COR-L47 (cell line): ENCODE results near the gene RASSF7.
A peak's percentile ranks its signal among the peaks of the same experiment; 100 is the strongest.
"Not testable (repeated sequence)": the region's sequence is repeated elsewhere in the genome, so short reads cannot be mapped to it uniquely, and the experiment has no call there.

Source experiments
- DNase-seq: peaks from one replicate; lab custom pipeline; 2025; lab: John Stamatoyannopoulos, UW

The RASSF7 gene, protein sequence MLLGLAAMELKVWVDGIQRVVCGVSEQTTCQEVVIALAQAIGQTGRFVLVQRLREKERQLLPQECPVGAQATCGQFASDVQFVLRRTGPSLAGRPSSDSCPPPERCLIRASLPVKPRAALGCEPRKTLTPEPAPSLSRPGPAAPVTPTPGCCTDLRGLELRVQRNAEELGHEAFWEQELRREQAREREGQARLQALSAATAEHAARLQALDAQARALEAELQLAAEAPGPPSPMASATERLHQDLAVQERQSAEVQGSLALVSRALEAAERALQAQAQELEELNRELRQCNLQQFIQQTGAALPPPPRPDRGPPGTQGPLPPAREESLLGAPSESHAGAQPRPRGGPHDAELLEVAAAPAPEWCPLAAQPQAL

DNA sequence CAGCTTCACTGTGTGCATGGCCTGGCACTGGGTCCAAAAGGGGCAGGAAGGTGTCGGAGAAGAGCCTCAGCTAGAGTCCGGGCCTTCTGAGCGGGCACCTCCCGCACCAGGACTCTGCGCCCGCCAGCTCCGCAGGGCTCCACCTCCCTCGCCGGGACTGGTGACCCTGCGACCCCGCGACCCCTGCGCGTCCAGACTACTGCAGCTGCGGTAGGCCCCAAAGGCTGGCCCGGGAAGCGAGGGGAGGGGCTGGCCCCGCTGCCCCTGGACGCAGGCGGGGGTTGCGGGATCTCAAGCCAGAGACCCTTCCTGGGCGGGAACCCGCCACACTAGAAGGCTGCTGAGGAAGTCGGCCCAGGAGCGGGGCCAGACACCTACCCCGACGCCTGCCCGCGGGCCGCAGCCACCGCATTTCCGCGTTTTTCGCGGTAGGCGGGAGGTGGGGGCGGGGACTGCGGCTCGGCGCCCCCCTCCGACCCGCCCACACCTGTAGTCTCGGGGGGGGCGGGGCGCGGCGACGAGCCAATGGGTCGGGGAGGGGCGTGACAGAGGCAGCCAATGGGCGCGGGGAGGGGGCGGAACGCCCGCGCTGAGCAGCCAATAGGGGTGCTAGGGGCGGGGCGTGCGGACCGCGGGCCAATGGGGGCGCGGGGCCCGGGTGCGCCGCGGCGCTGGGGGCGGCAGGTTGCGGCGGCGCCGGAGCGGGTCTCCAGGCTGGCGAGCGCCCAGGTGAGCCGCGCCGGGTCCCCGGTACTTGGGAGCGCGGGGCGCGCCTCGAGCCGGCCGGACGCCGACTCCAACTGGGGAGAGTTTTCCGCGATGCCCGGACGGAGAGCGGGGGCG, at the start of gene RASSF7, which contains the start of gene LMNTD2:
TSS of gene RASSF7 (plus strand) at position 666 of the 843 bp plus-strand sequence. CDS start 799 bp downstream, outside the sequence.
TSS of gene LMNTD2 (minus strand) at position 434 of the 843 bp plus-strand sequence. CDS start at position 412, 22 bp downstream.
- peak; percentile 86 for DNase-seq

DNA sequence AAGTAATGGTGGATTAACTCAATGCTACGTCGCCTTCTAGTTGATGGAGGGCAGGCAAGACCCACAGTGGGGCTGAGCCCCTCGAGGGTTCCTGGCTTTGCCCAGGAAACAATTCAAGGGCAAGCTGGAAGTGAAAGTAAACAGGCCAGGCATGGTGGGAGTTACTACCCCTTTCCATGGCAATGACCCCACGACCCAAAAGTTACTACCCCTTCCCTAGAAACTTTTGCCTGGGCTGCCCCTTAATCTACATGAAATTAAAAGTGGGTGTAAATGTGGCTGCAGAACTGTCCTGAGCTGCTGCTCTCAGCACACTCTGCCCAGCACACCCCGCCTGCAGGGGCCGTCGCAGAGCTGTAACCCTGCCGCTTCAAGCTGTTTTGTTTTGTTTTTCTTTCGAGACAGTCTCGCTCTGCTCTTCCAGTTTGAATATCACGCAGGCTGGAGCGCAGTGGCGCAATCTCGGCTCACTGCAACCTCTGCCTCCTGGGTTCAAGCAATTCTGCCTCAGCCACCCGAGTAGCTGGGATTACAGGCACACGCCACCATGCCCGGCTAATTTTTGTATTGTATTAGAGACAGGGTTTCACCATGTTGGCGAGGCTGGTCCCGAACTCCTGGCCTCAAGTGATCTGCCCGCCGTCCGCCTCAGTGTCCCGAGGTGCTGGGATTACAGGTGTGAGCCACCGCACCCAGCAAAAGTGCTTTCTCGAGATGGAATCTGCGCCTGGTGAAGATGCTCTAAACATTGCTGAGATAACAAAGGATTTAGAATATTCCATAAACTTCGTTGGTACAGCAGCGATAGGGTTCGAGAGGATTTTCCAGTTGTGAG, 47.8 kb upstream of the RASSF7 start:
- DNase-seq, result no peak

DNA sequence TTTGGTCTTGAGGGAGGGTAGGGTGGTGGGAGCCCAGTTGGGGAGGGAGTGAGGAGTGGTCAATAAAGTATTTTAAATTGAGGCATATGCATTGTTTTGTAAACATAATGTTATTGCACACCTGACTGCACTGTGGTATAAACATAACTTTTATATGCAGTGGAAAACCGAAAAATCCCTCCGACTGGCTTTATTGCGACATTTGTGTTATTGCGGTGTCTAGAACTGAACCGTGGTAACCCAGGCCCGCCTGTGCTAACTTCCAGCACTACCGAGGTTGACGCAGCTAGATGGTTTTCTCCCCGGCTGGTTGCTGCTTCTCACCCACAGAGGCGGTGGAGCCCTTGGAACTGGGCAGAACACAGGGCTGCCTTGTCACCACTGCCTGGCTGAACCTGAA, 46.2 kb upstream of the RASSF7 start:
- no peak for DNase-seq

DNA sequence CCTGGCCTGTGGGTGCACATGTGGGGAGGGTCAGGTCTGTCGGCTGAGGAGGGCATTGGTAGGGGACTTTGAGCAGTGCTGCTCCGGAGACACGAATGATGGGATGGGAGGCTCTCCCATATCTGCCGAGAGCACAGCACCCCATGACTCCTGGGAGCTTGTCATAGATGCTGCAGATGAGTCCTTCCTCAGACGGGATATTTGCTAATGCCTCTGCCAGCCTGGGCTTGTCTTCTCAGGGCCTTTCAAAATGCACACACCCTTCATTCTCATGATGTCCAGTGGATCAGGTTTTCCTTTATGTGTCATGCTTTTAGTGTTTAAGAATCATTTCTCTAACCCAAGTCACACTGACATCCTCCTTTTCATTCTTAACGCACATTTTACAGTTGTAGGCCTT, 45.6 kb upstream of the RASSF7 start:
- DNase-seq, result no peak

DNA sequence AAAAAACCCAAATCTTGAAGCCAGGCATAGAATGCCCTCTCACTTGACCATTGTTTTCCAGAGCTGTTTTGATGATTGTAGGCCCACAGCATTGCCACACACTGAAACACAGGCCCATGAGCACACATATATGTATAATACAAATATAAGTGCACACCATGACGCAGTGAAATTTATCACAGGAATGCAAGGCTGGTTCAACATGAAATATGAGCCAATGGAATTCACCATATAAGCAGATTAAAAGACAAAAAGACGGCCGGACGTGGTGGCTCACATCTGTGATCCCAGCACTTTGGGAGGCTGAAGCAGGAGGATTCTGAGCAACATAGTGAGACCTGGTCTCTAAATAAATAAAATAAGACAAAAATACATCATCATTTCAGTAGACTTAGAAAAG, 44.4 kb upstream of the RASSF7 start:
- DNase-seq, result no peak

DNA sequence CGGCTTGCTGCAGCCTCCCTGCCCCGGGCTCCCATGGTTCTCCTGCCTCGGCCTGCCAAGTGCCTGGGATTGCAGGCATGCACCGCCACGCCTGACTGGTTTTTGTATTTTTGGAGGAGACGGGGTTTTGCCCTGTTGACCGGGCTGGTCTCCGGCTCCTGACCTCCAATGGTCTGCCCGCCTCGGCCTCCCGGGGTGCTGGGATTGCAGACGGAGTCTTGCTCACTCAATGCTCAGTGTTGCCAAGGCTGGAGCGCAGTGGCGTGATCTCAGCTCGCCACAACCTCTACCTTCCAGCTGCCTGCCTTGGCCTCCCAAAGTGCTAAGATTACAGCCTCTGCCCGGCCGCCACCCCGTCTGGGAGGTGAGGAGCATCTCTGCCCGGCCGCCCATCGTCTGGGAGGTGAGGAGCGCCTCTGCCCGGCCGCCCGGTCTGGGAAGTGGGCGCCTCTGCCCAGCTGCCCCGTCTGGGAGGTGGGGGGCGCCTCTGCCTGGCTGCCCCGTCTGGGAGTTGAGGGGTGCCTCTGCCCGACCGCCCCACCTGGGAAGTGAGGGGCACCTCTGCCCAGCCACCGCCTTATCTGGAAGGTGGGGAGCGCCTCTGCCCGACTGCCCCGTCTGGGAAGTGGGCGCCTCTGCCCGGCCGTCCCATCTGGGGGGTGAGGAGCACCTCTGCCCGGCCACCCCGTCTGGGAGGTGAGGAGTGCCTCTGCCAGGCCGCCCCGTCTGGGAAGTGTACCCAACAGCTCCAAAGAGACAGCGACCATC, 43.7 kb upstream of the RASSF7 start:
- DNase-seq, result not testable (repeated sequence)

DNA sequence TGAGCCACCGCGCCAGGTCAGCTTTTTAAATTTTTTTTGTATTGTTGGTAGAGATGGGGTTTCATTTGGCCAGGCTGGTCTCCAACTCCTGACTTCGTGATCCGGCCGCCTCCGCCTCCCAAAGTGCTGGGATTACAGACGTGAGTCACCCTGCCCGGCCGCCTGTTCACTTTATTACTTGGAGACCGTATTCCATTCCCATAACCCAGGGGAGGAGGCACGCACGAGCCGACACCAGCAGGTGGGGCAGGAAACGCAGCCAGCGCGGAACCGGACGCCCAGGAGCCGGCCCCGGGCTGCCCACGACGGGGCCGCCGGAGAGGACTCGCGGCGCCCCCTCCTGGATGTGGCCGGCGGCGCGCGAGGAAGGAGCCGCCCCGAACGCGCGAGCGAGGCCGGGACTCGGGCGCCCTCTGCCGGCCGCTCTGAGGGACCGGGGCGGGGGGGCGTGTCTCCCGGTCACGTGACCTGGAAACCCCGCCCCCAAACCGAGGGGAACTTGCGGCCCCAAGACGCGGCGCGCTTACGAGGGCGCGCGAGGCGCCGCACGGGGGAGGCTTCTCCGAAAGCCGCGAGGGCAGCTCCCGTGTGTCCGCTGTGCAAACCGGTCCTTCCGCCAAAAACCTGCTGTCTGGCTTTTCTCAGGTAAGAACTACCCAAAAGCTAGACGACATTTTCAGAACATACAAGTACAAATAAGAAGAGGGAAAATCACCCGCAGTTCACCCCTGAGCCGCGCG, 42.1 kb upstream of the RASSF7 start:
- no peak for DNase-seq

DNA sequence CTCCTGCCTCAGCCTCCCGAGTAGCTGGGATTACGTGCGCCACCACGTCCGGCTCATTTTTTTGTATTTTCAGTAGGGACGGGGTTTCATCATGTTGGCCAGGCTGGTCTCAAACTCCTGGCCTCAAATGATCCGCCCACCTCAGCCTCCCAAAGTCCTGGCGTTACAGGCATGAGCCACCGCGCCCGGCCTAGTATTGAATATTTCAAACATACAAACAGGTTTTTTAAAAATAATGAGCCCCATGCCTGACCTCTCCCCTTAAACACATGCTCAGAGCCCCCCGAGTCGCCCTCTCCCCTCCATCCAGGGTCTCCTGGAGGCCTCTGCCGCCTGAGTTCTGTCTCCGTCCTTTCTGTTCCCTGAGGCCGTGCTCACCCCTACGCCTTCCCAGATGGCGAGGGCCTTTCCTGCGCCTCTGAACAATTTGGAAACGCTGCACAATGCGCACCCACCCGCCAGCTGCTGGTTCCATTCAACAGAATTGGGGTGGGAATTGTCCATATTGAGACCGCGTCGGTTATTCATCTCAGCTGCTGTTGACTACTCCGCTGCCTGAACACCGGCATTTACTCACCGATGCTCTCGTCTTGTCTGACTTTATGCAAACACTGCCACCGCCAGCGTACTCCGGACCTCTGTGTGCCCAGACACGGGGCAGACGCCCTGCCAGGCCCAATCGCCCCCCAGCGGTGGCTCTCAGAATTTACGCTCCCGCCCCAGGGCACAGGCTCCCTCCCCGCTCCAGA, 40.2 kb upstream of the RASSF7 start:
- no peak for DNase-seq

DNA sequence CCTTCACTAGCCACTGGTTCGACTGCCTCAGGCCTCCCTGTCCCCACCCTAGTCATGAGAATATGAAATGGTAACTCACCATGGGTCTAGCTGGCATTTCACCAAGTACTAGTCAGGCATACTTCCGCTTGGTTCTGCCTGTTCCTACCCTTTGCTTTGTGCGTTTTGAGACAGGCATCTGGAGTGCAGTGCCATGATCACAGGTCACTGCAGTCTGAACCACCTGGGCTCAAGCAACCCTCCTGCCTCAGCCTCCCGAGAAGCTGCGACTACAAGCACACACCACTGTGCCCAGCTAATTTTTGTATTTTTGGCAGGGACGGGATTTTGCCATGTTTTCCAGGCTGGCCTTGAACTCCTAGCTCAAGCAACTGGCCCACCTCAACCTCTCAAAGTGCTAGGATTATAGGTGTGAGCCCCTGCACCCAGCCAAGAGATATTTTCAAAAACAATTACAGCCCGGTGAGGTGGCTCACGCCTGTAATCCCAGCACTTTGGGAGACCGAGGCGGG, 39.5 kb upstream of the RASSF7 start:
- DNase-seq, result no peak

DNA sequence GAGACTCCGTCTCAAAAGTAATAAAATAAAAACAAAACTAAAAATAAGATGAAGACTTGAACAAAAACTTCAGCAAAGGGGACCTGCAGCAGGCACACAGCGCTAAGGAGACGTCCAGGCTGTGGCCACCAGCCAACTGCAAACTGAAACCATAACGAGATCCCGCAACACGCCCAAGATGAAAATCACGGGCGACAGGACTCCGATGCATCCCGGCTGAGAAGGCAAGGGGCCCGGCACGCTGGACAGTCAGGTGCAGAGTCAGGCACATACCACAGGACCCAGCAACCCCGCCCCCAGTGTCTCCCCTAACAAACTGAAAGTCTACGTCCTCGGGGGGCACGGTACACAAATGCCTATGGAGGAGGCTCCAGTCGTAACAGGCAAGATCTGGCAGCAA, 34.6 kb upstream of the RASSF7 start:
- DNase-seq, result no peak

DNA sequence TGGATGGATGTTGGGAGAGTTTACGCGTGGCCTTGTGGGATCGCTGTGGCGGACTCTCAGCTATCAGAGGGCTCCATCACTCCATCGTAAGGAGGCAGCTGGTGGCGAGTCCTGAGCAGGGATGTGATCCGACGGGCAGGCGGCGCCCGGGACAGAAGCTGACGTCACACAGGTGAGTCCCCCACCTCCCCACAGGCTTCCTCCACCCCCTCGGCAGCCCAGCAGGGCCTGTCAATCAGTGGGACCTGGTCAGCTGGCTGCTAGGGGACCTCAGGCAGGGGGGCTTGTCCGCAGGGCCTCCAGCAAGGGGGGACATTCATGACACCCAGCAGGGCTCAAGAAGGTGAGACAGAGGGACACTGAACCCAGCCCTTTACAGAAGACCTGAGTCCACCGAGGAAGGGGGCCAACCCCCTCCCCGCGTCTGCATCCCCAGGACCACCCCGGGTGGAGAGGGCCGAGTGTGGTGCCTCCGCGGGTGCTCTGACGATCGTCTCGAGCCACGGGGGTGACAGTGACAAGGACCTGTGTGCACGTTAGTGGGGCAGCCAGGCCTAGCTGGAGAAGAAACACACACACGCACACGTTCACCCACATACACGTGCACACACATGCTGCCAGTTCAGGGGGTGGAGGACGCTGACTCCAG, 32.5 kb upstream of the RASSF7 start:
- no peak for DNase-seq

DNA sequence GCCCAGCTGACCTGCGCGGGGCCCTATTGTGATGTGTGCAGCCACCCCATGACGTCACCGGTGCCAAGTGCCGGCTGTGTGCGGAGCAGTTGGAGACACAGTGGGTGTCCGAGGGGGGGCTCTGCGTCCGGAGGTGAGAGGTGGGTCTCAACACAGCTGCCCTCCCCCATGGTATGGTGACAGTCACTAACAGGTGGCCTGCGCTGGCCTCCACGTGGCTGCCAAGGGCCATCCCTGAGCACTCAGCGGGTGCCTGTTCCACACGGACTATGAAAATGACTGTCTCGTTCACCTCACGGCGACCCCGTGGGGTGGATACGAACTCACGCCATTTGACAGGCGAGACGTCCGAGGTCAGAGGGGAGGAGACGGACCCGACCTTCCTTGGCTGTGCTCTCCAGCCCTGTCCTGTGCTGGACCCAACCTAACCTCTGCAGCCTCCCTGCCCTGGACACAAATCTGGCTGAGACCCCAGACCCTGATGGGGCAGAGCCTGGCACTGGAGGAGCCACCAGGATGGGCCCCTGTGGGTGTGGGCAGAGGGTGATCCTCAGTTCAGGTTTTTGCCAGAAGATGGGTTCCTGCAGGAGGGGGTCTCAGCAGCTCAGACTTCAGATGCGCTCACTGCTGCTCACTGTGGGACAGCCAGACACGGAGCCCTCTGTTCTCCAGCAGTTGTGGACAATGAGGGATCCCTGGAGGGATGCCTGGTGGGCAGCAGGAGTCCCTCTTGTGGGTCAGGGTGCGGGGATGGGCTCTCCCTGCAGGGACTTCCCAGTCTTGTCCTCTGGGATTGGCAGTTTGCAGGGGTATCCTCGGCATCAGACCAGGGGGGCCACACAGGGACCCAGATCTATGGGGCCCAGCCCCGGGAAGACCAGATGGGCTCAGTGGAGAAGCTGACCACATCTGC, 31.7 kb upstream of the RASSF7 start:
- no peak for DNase-seq

DNA sequence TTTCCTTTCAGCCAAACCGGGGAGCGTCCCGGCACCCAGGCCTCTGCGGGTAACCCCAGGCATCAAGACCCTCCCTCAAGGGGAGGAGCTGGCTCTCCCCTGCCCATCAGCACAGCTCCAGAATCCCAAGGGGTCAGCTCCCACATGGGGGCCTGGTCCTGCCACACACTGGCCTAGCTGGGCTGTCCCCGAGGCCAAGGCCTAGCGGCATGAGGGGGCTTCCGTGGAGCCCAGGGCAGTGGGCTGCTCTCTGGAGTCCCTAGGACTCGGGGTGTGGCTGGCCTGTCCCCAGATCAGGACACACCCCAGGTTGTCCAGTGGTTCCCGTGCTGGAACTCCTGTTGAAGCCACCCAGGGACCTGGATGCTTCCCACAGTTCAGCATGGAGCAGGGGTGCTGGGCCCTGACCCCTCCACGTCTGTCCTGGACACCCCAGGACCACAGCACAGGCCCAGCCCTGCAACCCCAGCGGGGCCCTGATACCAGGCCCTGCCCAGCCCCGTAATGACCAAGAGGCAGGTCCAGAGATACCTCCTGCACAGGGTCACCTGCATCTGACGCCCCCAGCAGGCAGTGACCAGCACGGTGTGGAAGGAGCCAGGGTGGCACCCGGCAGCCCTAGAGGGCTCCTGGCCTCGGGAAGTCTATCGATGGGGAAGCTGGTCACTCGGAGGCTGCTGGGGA, 30.9 kb upstream of the RASSF7 start:
- no peak for DNase-seq

DNA sequence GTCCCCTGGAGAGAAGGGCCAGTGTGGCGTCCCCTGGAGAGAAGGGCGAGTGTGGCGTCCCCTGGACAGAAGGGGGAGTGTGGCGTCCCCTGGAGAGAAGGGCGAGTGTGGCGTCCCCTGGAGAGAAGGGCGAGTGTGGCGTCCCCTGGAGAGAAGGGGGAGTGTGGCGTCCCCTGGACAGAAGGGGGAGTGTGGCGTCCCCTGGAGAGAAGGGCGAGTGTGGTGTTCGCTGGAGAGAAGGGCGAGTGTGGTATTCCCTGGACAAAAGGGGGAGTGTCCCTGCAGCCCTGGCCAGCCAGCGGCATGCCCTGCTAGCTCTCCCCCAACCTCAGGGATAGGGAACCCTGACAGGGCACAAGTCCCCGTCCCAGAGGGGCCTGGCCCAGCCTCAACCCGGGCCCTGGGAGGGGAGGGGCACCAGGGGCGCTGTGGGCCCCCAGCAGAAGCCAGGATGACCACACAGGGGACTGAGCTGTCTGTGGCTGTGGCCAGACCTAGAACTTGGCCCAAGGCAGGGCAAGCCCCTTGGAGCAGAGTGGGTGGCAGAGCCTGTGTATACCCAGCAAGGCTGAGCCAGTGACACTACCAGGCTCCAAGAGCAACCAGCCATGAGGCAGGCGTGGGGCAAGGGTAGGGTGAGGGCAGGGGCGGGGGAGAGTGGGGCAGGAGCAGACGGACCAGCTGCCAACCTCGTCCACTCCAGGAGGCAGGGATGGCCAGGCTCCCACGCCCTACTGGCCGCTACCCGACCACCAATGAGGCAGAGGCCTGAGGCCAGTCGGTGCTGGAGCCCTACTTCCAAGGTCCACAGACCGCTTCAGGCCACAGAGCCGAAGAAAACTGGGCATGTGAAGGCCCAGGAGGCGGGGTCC, 29.6 kb upstream of the RASSF7 start:
- DNase-seq, result no peak

DNA sequence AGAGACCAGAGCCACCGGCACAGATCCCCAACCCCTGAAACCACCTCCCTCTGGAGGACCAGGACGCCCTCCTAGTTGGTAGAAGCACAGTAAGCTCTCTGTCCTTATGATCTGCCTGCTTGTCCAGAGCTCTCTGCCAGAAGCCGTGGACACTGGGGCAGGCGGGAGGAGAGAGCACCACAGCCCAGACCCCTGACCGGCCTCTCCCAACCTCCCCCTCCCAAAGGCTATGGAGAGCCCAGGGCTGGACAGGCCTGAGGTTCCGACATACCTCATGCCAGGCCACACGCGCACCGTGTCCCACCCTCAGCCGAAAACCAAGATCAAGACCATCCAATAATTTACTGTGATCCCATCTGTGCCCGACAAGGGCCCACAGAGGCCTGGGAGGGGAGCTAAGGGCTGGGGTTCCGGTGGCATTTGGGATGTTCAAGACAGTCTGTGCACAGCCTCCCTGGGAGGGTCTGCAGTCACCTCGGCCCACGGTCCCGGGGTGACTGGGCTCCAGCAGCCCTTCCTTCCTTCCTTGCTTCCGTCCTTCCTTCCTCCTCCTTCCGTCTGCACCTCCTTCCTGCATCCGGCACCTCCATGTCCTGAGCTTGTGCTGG, 28.7 kb upstream of the RASSF7 start:
- no peak for DNase-seq

DNA sequence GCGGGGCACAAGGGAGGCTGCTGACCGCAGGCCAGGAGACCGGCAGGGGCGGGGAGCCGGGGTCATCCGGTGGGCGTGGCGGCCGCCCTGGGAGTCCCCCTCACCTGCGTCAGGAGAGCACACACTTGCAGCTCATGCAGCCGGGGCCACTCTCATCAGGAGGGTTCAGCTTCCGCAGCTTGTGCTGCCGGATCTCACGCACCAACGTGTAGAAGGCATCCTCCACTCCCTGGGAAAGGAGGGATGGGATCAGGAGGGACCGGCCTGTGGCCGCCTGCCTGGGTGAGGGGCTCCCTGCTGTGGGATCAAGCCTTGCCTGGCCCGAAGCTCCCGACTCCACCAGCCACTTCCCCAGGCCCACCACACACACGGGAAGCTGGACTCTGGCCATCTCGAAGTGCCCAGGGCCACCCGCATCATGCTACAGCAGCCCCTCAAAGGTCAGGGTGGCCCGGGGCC, 28.2 kb upstream of the RASSF7 start:
- DNase-seq, result no peak
